ENCODE measurements around the gene F2RL1.

F2RL1 gene

GRCh38 chr5:76789991-76790581 lies 28.7 kb upstream of the F2RL1 start (continued):
- no peak for TF ChIP-seq ZNF677 (tag by site-specific recombination; IDR thresholded peaks at IDR 0.05)
- no peak for TF ChIP-seq GLIS1 (tag by site-specific recombination; IDR thresholded peaks at IDR 0.05)
- TF ChIP-seq, protein P1, sequence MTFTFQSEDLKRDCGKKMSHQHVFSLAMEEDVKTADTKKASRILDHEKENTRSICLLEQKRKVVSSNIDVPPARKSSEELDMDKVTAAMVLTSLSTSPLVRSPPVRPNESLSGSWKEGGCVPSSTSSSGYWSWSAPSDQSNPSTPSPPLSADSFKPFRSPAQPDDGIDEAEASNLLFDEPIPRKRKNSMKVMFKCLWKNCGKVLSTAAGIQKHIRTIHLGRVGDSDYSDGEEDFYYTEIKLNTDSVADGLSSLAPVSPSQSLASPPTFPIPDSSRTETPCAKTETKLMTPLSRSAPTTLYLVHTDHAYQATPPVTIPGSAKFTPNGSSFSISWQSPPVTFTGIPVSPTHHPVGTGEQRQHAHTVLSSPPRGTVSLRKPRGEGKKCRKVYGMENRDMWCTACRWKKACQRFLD (tag by site-specific recombination; IDR thresholded peaks at IDR 0.05) = no peak
- TF ChIP-seq ZFP69B (tag by site-specific recombination; IDR thresholded peaks at IDR 0.05) = no peak

- POLR2A ChIA-PET = interaction anchor here (0.8 to 2.3 kb wide), 5 partner anchors 9 to 31 kb away, joined by 3 to 24 read pairs (median 5); partner anchors contain the start of gene F2RL1
- CTCF ChIA-PET = interaction anchor here (0.7 kb wide), 1 partner anchor 16 kb away, joined by 3 read pairs; no protein-coding TSS in a partner anchor
- peaks cover 19% of the 10 kb centered on the region for H3K4me1 ChIP-seq (ENCODE audit: control insufficient read depth, insufficient read depth, low read length)
- H3K9me3 ChIP-seq (ENCODE audit: control insufficient read depth, insufficient read depth, low read depth, low read length) = no peaks in the 10 kb centered on the region
- H3K27ac ChIP-seq (ENCODE audit: extremely low read depth, low read depth, low read length) = peak overlapping the region; percentile 79
- no peak overlapping the region for H3K4me3 ChIP-seq (ENCODE audit: low read depth, low read length)
- no peaks in the 10 kb centered on the region for H3K36me3 ChIP-seq (ENCODE audit: control insufficient read depth in 2 of 2, insufficient read depth in 1 of 2, low read length in 2 of 2)
- TF ChIP-seq ZFHX2 (tag by site-specific recombination; conservative IDR thresholded peaks at IDR 0.05) (peak; percentile 50), ZNF777 (tag by site-specific recombination; IDR thresholded peaks at IDR 0.05; ENCODE audit: borderline replicate concordance) (no peak), ZNF707 (tag by site-specific recombination; IDR thresholded peaks at IDR 0.05) (no peak), SETDB1 (IDR thresholded peaks at IDR 0.05; ENCODE audit: insufficient read length, low read length) (no peak), RBAK (tag by site-specific recombination; IDR thresholded peaks at IDR 0.05) (no peak), ZNF23 (tag by site-specific recombination; IDR thresholded peaks at IDR 0.05; ENCODE audit: borderline replicate concordance) (no peak), ZNF354C (tag by site-specific recombination; IDR thresholded peaks at IDR 0.05; ENCODE audit: borderline replicate concordance, low read depth) (no peak), ZNF837 (tag by site-specific recombination; IDR thresholded peaks at IDR 0.05) (no peak), ZFP37 (tag by site-specific recombination; IDR thresholded peaks at IDR 0.05) (0 out of 2 replicates have a peak, but pooled peaks have one; percentile 64), TCF7L2 (IDR thresholded peaks at IDR 0.05; ENCODE audit: borderline replicate concordance, low read depth, low read length) (no peak), ZNF2 (tag by site-specific recombination; IDR thresholded peaks at IDR 0.05) (peak; percentile 69; the same call in 1 of the 2 replicates), ZNF140 (tag by site-specific recombination; IDR thresholded peaks at IDR 0.05) (no peak), ZNF843 (tag by site-specific recombination; IDR thresholded peaks at IDR 0.05) (peak; percentile 69), TRIM28 (IDR thresholded peaks at IDR 0.05; ENCODE audit: borderline replicate concordance, low read length) (no peak), OSR2 (tag by site-specific recombination; IDR thresholded peaks at IDR 0.05) (peak; percentile 59), ZNF157 (tag by site-specific recombination; IDR thresholded peaks at IDR 0.05) (no peak), KLF1 (tag by site-specific recombination; IDR thresholded peaks at IDR 0.05) (no peak), ZNF248 (tag by site-specific recombination; IDR thresholded peaks at IDR 0.05) (no peak), ZNF548 (tag by site-specific recombination; IDR thresholded peaks at IDR 0.05) (no peak), IKZF3 (tag by site-specific recombination; IDR thresholded peaks at IDR 0.05) (0 out of 2 replicates have a peak, but pooled peaks have one; percentile 17), GLI4 (tag by site-specific recombination; IDR thresholded peaks at IDR 0.05) (no peak), ZNF501 (tag by site-specific recombination; IDR thresholded peaks at IDR 0.05) (0 out of 2 replicates have a peak, but pooled peaks have one; percentile 32), ZNF239 (tag by site-specific recombination; IDR thresholded peaks at IDR 0.05) (no peak), ZNF398 (tag by site-specific recombination; IDR thresholded peaks at IDR 0.05) (peak; percentile 76), ZNF155 (tag by site-specific recombination; IDR thresholded peaks at IDR 0.05) (0 out of 2 replicates have a peak, but pooled peaks have one; percentile 30), ZNF335 (tag by site-specific recombination; conservative IDR thresholded peaks at IDR 0.05) (peak; percentile 88), ZNF510 (tag by site-specific recombination; IDR thresholded peaks at IDR 0.05; ENCODE audit: insufficient replicate concordance) (no peak)
- TF ChIP-seq, protein P2, sequence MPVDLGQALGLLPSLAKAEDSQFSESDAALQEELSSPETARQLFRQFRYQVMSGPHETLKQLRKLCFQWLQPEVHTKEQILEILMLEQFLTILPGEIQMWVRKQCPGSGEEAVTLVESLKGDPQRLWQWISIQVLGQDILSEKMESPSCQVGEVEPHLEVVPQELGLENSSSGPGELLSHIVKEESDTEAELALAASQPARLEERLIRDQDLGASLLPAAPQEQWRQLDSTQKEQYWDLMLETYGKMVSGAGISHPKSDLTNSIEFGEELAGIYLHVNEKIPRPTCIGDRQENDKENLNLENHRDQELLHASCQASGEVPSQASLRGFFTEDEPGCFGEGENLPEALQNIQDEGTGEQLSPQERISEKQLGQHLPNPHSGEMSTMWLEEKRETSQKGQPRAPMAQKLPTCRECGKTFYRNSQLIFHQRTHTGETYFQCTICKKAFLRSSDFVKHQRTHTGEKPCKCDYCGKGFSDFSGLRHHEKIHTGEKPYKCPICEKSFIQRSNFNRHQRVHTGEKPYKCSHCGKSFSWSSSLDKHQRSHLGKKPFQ (tag by site-specific recombination; IDR thresholded peaks at IDR 0.05) = no peak
- TF ChIP-seq, protein P3, sequence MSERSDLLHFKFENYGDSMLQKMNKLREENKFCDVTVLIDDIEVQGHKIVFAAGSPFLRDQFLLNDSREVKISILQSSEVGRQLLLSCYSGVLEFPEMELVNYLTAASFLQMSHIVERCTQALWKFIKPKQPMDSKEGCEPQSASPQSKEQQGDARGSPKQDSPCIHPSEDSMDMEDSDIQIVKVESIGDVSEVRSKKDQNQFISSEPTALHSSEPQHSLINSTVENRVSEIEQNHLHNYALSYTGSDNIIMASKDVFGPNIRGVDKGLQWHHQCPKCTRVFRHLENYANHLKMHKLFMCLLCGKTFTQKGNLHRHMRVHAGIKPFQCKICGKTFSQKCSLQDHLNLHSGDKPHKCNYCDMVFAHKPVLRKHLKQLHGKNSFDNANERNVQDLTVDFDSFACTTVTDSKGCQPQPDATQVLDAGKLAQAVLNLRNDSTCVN (tag by site-specific recombination; optimal IDR thresholded peaks at IDR 0.05) = no peak
Observed at GRCh38 chr5:76790632-76791290, 28.1 kb upstream of the F2RL1 start.
